ENCODE results near the gene SYNJ2.

The SYNJ2 gene

GRCh38 chr6:157982563-157983405, 1.1 kb downstream of the SYNJ2 start:
- DNase-seq = no peak

GRCh38 chr6:157983406-157984119, 1.9 kb downstream of the SYNJ2 start:
- no peak for DNase-seq

GRCh38 chr6:157984128-157984527, 2.5 kb downstream of the SYNJ2 start:
- no peak for DNase-seq

GRCh38 chr6:157984686-157985225, 3.1 kb downstream of the SYNJ2 start:
- DNase-seq = peak in 1 of 2 donors; percentile 22

GRCh38 chr6:157985378-157986155, 3.9 kb downstream of the SYNJ2 start:
- no peak for DNase-seq

- no peak for DNase-seq
Observed at GRCh38 chr6:157987788-157988699, 6.4 kb downstream of the SYNJ2 start.

GRCh38 chr6:157988700-157989063, 7.0 kb downstream of the SYNJ2 start:
- no peak for DNase-seq

GRCh38 chr6:157989541-157990289, 8.1 kb downstream of the SYNJ2 start:
- peak in 1 of 2 donors; percentile 32 for DNase-seq

GRCh38 chr6:157990321-157991066, 8.8 kb downstream of the SYNJ2 start:
- DNase-seq = peak; percentile 32 to 35

GRCh38 chr6:157991067-157991432, 9.4 kb downstream of the SYNJ2 start:
- DNase-seq = no peak

GRCh38 chr6:157993076-157993475, 11.4 kb downstream of the SYNJ2 start:
- no peak for DNase-seq

GRCh38 chr6:157994125-157994795, 12.6 kb downstream of the SYNJ2 start:
- DNase-seq = no peak

- no peak for DNase-seq
Observed at GRCh38 chr6:157995458-157995857, 13.8 kb downstream of the SYNJ2 start.

GRCh38 chr6:157996201-157996712, 14.6 kb downstream of the SYNJ2 start:
- DNase-seq = no peak

GRCh38 chr6:157996918-157997702, 15.4 kb downstream of the SYNJ2 start:
- DNase-seq = no peak

GRCh38 chr6:157997893-157998608, 16.4 kb downstream of the SYNJ2 start:
- DNase-seq = no peak

GRCh38 chr6:157998707-157999167, 17.1 kb downstream of the SYNJ2 start:
- no peak for DNase-seq

Data from stimulated activated CD4-positive, alpha-beta T cell treated with anti-CD3 and anti-CD28 coated beads, Interleukin-2, amount 100 ng/mL, for 24 hours (primary cell).